A549 (cell line): ENCODE measurements around the gene REX1BD.

Source experiments
- CEBPB ChIP-seq, 2 experiments: fragments of >200 bp in 1 of 2; sonication (Bioruptor Twin) in 1 of 2; formaldehyde crosslinking in 1 of 2; IDR thresholded peaks; 2 replicates each; pipeline ENCODE4 v1.6.1; 2012 to 2016
- CHD2 ChIP-seq: fragments of 150-350 bp; IDR thresholded peaks from 2 replicates; pipeline ENCODE4 v1.6.1; 2014; ENCODE audit warnings: low read length; ENCODE audit not compliant: partially characterized antibody
- RAD21 ChIP-seq, 2 experiments: fragments of >200 bp in 1 of 2; sonication (Bioruptor Twin) in 1 of 2; formaldehyde crosslinking in 1 of 2; IDR thresholded peaks in 1 of 2; conservative IDR thresholded peaks in 1 of 2; 2 replicates in 1 of 2; 3 replicates in 1 of 2; pipeline ENCODE4 v1.6.1; 2012 to 2018; ENCODE audit warnings: inconsistent platforms in 1 of 2
- SMC3 ChIP-seq: fragments of >200 bp; sonication (Bioruptor Twin); formaldehyde crosslinking; IDR thresholded peaks from 3 replicates; pipeline ENCODE4 v1.6.1; 2018; ENCODE audit warnings: inconsistent platforms
- TF ChIP-seq, protein P1 (sequence below): fragments of >200 bp; sonication (Bioruptor Twin); formaldehyde crosslinking; IDR thresholded peaks from 3 replicates; pipeline ENCODE4 v1.5.1; 2016

- TF ChIP-seq, protein P1, sequence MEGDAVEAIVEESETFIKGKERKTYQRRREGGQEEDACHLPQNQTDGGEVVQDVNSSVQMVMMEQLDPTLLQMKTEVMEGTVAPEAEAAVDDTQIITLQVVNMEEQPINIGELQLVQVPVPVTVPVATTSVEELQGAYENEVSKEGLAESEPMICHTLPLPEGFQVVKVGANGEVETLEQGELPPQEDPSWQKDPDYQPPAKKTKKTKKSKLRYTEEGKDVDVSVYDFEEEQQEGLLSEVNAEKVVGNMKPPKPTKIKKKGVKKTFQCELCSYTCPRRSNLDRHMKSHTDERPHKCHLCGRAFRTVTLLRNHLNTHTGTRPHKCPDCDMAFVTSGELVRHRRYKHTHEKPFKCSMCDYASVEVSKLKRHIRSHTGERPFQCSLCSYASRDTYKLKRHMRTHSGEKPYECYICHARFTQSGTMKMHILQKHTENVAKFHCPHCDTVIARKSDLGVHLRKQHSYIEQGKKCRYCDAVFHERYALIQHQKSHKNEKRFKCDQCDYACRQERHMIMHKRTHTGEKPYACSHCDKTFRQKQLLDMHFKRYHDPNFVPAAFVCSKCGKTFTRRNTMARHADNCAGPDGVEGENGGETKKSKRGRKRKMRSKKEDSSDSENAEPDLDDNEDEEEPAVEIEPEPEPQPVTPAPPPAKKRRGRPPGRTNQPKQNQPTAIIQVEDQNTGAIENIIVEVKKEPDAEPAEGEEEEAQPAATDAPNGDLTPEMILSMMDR: no peak
- TF ChIP-seq CEBPB (IDR thresholded peaks at IDR 0.05) (0 out of 4 replicates have a peak, but pooled peaks of 1 of the 2 experiments have one; percentile 8), CHD2 (no peak), RAD21 (conservative IDR thresholded peaks at IDR 0.05 in 1 of 2, IDR thresholded peaks at IDR 0.05 in 1 of 2) (no peak), SMC3 (no peak)
Measured at GRCh38 chr19:18629166-18630088, 40.8 kb downstream of the REX1BD start.
